HG02642 (cell line): ENCODE measurements around the gene ZNF337.
A peak's percentile ranks its signal among the peaks of the same experiment; 100 is the strongest.
"Not testable (repeated sequence)": the region's sequence is repeated elsewhere in the genome, so short reads cannot be mapped to it uniquely, and the experiment has no call there.

Source experiments
- ATAC-seq: cut with Tn5 transposase; IDR thresholded peaks from one replicate; pipeline ENCODE4 v1.9.1; 2021; ENCODE audit warnings: mild to moderate bottlenecking; ENCODE audit not compliant: unreplicated experiment, poor library complexity

The ZNF337 gene

GRCh38 chr20:25695532-25696370 lies 902 bp downstream of the ZNF337 start:
- ATAC-seq, result no peak

DNA sequence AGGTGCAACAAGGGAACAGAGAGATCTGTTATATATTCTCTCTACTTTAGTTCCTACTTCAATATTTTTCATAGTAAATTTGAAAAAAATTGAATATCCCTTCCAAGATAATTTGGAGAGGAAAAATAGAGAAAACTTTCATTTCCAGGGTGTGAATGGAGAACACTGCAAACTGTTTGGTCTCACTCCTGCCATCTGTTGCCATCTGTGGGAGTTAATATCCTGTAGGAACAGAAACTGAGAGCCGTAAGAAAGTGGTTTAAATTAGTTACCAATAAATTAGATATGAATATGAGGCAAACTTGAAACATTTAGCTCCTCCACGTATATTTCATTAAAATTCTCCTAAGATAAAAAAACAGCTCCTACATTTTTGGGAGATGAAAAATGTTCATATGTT lies 4.2 kb downstream of the ZNF337 start:
- no peak for ATAC-seq

DNA sequence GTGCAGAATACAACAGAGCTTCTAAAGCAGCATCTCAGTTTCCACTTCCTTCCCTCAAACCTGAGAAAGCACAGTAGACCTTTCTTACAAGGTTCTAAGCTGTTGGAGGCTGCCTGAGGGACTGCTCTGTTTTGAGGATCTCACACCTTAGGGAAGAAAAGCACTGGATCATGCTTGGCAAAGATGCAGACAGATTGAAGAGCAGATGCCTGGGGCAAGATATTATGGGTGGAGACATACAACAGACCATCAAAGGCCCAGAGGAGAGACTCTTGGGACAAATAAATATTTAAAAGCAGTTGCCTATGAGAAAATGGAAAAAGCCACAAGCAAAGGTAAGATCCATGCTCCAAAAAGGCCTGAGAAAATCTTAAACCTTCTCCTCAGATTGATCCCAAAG lies 6.2 kb downstream of the ZNF337 start:
- ATAC-seq, result no peak

DNA sequence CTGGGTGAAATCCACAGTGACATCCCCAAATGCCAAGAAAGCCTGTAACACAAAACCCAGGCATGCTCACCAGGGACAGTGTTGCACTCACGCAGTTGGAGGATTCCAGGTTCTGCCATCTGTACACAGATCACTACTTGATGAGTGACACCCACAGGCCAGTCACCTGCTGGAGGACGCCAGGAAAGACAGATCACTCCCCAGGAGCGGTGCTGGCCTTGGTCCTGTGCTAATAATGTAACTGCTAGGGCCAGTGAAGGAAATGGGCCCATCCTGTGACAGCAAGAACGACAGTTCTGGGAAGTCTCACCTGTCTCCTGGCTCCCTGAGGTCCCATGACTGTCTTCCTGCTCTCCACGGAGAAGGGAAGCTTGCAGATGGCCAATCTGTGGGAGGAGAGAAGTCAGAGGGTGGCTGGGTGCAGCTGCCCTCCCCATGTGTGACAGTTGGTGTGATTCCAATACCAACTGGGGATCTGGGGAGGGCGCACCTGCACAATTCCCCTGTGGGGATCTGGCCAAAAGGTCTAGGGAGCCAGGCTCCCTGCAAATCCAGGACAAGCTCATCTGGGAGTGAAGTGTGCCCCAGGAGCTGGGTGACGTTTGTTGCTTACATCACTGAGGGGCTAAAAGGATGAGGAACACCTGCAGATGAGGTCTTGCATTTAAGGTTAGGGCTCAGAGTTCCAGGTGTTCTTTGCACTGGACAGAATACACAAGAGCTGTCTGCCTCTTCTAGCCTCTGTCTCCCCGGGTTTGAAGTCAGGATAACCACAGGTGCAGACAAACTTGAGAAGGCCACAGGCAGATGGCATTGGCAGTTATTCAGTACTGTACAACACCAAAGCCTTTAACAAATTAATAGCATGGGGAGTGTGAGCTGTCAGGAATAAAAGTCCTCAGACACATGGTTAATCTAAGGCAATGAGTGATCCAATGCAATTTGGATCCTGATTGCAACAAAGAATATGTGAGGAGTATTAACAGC lies 10.3 kb downstream of the ZNF337 start:
- peak; percentile 29 for ATAC-seq

DNA sequence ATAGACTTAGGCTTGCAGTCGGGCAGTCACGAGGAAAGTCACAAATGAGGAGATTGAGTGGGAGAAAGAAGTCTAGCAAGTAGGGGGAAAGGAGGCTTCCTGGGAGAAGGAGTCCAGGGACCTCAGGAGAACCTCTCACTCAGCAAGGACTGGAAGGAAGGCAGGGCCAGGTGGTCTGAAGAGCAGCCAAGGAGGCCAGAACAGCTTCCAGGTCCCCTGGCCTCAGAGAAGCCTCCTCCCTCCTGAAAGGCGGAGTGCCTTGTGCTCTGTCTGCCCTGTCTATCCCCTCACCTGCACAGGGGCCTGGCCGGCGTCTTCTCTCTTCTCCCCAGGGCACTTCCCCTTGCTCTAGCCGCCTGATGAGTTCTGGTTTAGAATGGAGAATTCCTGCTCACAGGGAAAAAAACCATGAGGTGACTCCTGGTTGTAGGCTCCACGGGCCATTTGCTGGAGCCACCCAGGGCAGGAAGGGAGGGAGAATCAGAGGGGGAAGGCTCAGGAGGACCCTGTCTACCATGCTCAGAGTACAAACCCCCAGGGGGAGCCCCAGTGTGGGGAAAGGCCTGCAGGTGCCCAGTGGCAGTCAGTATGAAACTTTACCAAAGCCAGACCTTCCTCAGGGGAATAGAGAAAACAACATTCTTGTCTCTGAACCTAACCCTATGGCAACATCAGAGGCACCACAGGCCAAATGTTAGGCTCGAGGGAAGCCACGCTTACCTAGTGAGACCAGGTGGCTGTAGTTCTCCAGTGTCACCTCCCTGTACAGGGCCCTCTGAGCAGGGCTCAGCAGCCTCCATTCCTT lies 11.2 kb downstream of the ZNF337 start:
- ATAC-seq, result peak; percentile 97

DNA sequence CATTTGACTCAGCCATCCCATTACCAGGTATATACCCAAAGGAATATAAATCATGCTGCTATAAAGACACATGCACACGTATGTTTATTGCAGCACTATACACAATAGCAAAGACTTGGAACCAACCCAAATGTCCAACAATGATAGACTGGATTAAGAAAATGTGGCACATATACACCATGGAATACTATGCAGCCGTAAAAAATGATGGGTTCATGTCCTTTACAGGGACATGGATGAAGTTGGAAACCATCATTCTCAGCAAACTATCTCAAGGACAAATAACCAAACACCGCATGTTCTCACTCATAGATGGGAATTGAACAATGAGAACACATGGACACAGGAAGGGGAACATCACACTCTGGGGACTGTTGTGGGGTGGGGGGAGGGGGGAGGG lies 12.8 kb downstream of the ZNF337 start:
- ATAC-seq, result not testable (repeated sequence)

DNA sequence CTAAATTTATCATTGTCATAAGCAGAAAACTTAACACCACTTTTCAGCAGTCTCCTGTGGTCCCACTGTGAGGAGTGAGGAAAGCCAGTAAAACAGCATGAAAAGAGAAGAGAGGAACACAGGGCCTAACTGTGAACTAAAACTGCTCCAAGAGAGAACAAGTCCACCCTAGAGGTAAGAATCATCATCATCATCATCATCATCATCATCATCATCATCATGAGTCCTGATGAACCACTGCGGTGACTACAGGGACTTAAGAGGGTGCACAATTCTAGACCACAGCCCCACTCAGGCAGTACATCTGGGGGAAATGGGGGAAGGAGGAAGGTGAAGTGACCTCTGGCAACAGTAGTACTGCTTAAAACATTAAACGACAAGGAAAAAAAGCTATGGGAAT lies 13.6 kb downstream of the ZNF337 start:
- no peak for ATAC-seq

- ATAC-seq, result no peak
Observed at GRCh38 chr20:25676164-25676809, 20.4 kb downstream of the ZNF337 start.

GRCh38 chr20:25675161-25675560 lies 21.5 kb downstream of the ZNF337 start:
- no peak for ATAC-seq

GRCh38 chr20:25672659-25673235 lies 23.9 kb downstream of the ZNF337 start:
- no peak for ATAC-seq

DNA sequence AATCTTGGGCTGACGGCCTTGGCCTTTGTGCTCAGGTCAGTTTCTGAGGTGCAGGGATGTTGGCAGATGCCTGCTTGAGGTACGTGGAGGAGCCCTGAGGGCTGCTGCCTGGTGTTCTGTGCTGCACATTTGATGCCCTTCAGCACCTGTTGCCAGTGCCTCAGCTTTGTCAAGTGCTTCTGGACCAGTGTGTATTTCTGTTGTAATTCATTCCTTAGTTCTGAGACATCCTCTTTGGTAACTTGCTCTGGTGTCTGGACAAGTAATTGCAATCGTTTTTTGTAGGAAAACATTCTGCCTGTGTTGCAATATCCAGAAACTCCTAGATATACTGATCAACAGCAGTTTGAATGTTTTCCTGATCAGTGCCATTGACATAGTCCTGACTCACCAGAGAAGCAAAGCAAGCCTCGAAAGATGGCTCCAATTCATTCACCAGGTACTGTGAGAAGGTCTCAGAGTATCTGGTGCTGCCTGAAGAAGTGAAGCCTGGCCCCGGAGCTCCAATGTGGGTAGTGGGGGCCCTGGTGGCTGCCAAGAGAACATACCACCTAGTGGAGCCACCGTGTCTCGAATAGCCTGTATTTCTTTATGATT lies 26.7 kb downstream of the ZNF337 start:
- ATAC-seq, result no peak

DNA sequence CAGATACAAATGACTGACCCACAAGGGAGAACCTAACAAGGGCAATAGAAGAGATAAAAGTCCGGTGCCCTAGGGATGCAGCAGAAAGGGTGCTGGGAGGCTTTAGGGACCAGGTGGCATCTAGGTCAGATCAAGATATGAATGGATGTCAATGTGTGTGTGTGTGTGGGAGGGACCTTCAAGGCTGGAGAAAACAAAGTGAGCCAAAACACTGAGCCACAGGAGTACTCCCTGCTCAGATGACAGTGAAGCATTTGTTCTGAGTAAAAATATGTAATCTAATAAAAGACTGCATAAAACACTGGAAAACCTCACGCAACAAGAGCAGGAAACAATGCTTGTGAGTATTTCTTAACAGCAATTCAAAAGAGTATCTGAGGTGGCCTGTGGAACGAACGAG lies 28.2 kb downstream of the ZNF337 start:
- no peak for ATAC-seq

DNA sequence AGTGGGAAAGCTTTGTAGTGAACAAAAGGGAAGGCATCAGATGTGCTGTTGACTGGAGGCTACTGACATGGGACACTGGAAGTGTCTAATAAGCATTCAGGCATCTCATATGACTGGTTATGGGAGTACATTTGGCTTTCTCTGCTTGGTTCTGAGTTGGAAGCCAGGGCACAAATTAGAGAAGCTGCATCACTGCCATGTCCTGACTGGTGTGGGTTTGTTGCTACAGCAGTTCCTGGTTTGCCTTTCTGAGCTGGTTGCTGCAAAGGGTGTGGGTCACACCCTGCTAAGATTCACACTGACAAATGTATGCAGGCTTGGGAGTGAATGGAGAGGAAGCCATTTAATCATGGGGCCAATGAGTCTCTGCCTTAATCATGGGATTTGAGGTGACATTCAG lies 36.7 kb downstream of the ZNF337 start:
- ATAC-seq, result no peak

DNA sequence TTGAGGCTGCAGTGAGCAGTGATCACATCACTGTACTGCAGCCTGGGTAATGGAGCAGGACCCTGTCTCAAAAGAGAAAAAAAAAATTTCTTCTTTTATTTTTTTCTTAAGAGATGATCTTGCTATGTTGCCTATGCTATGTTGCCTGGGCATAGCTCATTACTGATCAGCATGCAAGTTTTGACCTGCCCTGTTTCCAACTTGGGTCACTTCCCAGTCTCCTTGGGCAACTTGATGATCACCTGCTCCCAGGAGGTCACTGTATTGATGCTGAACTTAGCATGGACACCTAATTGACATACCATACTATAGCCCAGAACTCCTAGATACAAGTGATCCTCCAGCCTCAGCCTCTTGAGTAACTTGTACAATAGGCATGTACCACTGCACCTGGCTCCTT lies 42.2 kb downstream of the ZNF337 start:
- no peak for ATAC-seq

GRCh38 chr20:25652866-25653265 lies 43.8 kb downstream of the ZNF337 start:
- ATAC-seq, result not testable (repeated sequence)

DNA sequence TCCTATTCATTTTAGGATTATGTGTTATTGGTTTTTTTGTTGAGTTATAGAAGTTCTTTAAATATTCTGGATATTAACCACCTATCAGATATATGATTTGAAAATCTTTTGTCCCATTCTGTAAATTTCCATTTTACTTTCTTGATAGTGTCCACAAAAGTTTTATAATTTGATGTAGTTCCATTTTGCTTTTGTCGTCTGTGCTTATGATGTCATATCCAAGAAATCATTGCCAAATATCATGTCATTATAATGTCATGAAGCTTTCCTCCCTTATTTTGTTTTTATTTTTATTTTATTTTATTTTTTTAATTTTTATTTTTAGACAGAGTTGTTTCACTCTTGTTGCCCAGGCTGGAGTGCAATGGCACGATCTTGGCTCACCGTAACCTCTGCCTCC lies 51.8 kb downstream of the ZNF337 start:
- ATAC-seq, result no peak

DNA sequence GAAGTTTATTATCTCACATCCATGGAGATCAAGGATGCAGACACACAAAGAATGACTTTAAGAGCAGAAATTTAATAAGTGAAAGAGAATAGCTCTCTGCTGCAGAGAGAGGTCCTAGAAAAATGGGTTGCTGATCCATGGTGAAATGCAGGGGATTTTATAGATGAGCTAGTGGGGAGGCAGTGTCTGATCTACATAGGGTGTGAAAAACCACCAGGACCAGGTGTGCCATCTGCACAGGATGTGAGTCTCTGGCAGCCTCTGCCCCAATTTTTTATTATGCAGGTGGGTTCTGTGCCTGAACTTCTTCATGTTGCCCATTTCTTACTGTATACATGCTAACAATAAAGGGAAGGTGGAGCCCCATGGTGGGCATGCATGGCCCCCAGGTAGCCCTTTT lies 52.9 kb downstream of the ZNF337 start:
- no peak for ATAC-seq

GRCh38 chr20:25637247-25637646 lies 59.4 kb downstream of the ZNF337 start:
- no peak for ATAC-seq
